Measurements from ENCODE around the gene MGLL. TPM values are rescaled to one million over a fixed set of nuclear protein-coding genes. Genes with fewer than 3 reads are reported as not detected.

Gene MGLL
- total RNA-seq, 2 experiments from 2014 or later = 0.28 to 0.38 TPM

DNA sequence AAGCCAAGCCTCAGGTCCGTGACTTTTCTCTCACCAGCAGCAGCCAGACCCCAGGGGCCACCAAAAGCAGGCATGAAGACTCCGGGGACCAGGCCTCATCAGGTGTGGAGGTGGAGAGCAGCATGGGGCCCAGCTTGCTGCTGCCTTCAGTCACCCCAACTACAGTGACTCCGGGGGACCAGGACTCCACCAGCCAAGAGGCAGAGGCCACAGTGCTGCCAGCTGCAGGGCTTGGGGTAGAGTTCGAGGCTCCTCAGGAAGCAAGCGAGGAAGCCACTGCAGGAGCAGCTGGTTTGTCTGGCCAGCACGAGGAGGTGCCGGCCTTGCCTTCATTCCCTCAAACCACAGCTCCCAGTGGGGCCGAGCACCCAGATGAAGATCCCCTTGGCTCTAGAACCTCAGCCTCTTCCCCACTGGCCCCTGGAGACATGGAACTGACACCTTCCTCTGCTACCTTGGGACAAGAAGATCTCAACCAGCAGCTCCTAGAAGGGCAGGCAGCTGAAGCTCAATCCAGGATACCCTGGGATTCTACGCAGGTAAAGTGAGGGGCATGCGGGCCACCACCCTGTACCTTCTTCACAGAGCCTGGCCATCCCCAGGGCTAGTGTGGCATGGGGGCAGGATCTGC, 161.6 kb downstream of the MGLL start:
- Histone ChIP-seq H3K36me3 (ENCODE audit: insufficient read depth, low read length) (no peaks in the 10 kb centered on the region), H3K4me3 (ENCODE audit: low read length) (no peak overlapping the region), H3K27me3 (ENCODE audit: control insufficient read depth in 1 of 2, insufficient read depth in 2 of 2, low read length in 2 of 2) (no peaks in the 10 kb centered on the region), H3K9me3 (ENCODE audit: control insufficient read depth in 1 of 2, insufficient read depth in 1 of 2, low read length in 2 of 2) (no peaks in the 10 kb centered on the region), H3K27ac (ENCODE audit: low read depth in 1 of 2, low read length in 2 of 2) (no peak overlapping the region), H3K4me1 (ENCODE audit: insufficient read depth, low read length) (no peaks in the 10 kb centered on the region)
- intact Hi-C loops (cut with DNase I, micrococcal nuclease) = no loop called here
- DNase-seq (no peak), ATAC-seq (ENCODE audit: poor library complexity) (no peak)
- H3K27ac Mint-ChIP-seq = no peak overlapping the region
- no peaks in the 10 kb centered on the region for H3K27me3 Mint-ChIP-seq
- ChIA-PET CTCF (no interaction called here), POLR2A (no interaction called here)
- no peaks in the 10 kb centered on the region for H3K4me1 Mint-ChIP-seq (ENCODE audit: low read depth)
- TF ChIP-seq, protein P1, sequence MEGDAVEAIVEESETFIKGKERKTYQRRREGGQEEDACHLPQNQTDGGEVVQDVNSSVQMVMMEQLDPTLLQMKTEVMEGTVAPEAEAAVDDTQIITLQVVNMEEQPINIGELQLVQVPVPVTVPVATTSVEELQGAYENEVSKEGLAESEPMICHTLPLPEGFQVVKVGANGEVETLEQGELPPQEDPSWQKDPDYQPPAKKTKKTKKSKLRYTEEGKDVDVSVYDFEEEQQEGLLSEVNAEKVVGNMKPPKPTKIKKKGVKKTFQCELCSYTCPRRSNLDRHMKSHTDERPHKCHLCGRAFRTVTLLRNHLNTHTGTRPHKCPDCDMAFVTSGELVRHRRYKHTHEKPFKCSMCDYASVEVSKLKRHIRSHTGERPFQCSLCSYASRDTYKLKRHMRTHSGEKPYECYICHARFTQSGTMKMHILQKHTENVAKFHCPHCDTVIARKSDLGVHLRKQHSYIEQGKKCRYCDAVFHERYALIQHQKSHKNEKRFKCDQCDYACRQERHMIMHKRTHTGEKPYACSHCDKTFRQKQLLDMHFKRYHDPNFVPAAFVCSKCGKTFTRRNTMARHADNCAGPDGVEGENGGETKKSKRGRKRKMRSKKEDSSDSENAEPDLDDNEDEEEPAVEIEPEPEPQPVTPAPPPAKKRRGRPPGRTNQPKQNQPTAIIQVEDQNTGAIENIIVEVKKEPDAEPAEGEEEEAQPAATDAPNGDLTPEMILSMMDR (IDR thresholded peaks at IDR 0.05) = no peak
- no peak overlapping the region for H3K4me3 Mint-ChIP-seq
- H3K9me3 Mint-ChIP-seq = no peaks in the 10 kb centered on the region
- H3K36me3 Mint-ChIP-seq (ENCODE audit: low read depth) = peaks cover 4% of the 10 kb centered on the region

DNA sequence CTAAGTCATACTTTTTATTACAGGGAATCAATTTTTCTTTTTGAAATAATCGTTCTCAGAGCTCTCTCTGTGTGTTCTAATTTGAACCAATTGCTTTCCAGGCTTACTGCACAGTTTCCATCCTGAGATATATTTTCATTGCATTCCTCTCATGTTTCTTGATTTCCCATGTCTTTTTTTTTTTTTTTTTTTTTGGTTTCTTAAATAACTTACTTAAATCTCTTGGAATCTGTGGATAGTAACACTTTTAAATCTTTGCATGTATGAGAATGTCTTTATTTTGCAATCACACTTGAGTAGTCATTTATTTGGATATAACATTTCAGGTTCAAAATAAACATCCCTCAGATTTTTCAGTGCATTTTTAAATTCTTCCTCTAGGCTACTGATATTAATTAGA, 164.1 kb downstream of the MGLL start:
- no peaks in the 10 kb centered on the region for H3K4me1 ChIP-seq (ENCODE audit: insufficient read depth, low read length)
- no peak overlapping the region for H3K27ac ChIP-seq (ENCODE audit: low read depth in 1 of 2, low read length in 2 of 2)
- Mint-ChIP-seq H3K27me3 (no peaks in the 10 kb centered on the region), H3K4me1 (ENCODE audit: low read depth) (no peaks in the 10 kb centered on the region), H3K4me3 (no peak overlapping the region), H3K27ac (no peak overlapping the region), H3K36me3 (ENCODE audit: low read depth) (peaks cover 4% of the 10 kb centered on the region), H3K9me3 (no peaks in the 10 kb centered on the region)
- no peaks in the 10 kb centered on the region for H3K36me3 ChIP-seq (ENCODE audit: insufficient read depth, low read length)
- H3K27me3 ChIP-seq (ENCODE audit: control insufficient read depth in 1 of 2, insufficient read depth in 2 of 2, low read length in 2 of 2) = no peaks in the 10 kb centered on the region
- no peaks in the 10 kb centered on the region for H3K9me3 ChIP-seq (ENCODE audit: control insufficient read depth in 1 of 2, insufficient read depth in 1 of 2, low read length in 2 of 2)
- DNase-seq (no peak), ATAC-seq (ENCODE audit: poor library complexity) (no peak)
- TF ChIP-seq, protein P1 (IDR thresholded peaks at IDR 0.05) = no peak
- H3K4me3 ChIP-seq (ENCODE audit: low read length) = no peak overlapping the region
- intact Hi-C loops (cut with DNase I, micrococcal nuclease) = no loop called here
- POLR2A ChIA-PET = no interaction called here
- CTCF ChIA-PET = interaction anchor here (0.7 kb wide), 1 partner anchor 910 kb away, joined by 5 read pairs; no protein-coding TSS in a partner anchor

DNA sequence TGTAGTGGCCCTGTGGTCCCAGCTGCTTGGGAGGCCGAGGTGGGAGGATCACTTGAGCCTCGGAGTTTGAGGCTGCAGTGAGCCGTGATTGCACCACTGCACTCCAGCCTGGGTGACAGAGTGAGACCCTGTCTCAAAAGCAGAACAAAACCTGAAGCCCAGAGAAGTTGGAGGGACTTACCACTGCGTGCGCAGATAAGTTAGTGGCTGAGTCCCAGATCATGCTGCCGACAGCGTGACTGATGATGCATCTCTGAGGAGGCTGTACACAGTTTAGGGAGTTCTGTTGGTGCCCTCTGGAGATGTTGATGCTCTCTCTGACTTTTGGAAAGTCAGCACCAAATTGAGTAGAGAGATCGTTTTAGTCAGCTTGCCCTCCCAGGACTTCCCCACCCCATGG, 165.4 kb downstream of the MGLL start:
- H3K27me3 ChIP-seq (ENCODE audit: control insufficient read depth in 1 of 2, insufficient read depth in 2 of 2, low read length in 2 of 2) = no peaks in the 10 kb centered on the region
- TF ChIP-seq, protein P1 (IDR thresholded peaks at IDR 0.05) = no peak
- peaks cover 4% of the 10 kb centered on the region for H3K4me1 ChIP-seq (ENCODE audit: insufficient read depth, low read length)
- ChIA-PET CTCF (no interaction called here), POLR2A (interaction anchor here (0.7 kb wide), 1 partner anchor 15 kb away, joined by 3 read pairs; no protein-coding TSS in a partner anchor)
- no peak overlapping the region for H3K4me3 ChIP-seq (ENCODE audit: low read length)
- Mint-ChIP-seq H3K36me3 (ENCODE audit: low read depth) (peaks cover 4% of the 10 kb centered on the region), H3K4me1 (ENCODE audit: low read depth) (no peaks in the 10 kb centered on the region), H3K27ac (no peak overlapping the region), H3K9me3 (no peaks in the 10 kb centered on the region), H3K27me3 (no peaks in the 10 kb centered on the region), H3K4me3 (no peak overlapping the region)
- ATAC-seq (ENCODE audit: poor library complexity) = no peak
- no peak for DNase-seq
- intact Hi-C loops (cut with DNase I, micrococcal nuclease) = no loop called here
- H3K9me3 ChIP-seq (ENCODE audit: control insufficient read depth in 1 of 2, insufficient read depth in 1 of 2, low read length in 2 of 2) = no peaks in the 10 kb centered on the region
- no peak overlapping the region for H3K27ac ChIP-seq (ENCODE audit: low read depth in 1 of 2, low read length in 2 of 2)
- no peaks in the 10 kb centered on the region for H3K36me3 ChIP-seq (ENCODE audit: insufficient read depth, low read length)

Data from CD4-positive, alpha-beta T cell (primary cell).